ENCODE data around the gene FAM237B. TPM values are rescaled to one million over a fixed set of nuclear protein-coding genes. Genes with fewer than 3 reads are reported as not detected.

The FAM237B gene
- total and polyA plus RNA-seq, 2 of the 8 experiments (the other 6 are each of a cell fraction or from before 2014, with no cell fraction given) = not detected

GRCh38 chr7:90349305-90349704, 28.2 kb upstream of the FAM237B start (continued):
- TF ChIP-seq CHD7 (IDR thresholded peaks at IDR 0.05; ENCODE audit: insufficient replicate concordance, low read length) (no peak), ZNF274 (IDR thresholded peaks at IDR 0.05; ENCODE audit: borderline replicate concordance, extremely low read depth, low read length) (no peak), KDM5A (IDR thresholded peaks at IDR 0.05; ENCODE audit: low read length) (no peak), E2F6 (IDR thresholded peaks at IDR 0.05) (no peak), POLR2A (IDR thresholded peaks at IDR 0.05; ENCODE audit: control extremely low read depth in 1 of 2, low read depth in 2 of 2, low read length in 2 of 2) (no peak), ATF3 (IDR thresholded peaks at IDR 0.05; ENCODE audit: insufficient read depth, low read depth, low read length) (no peak)
